OCI-LY7 (cell line): ENCODE data around the gene CRYGN.

Experiments used
- CTCF ChIP-seq: fragments of 200-600 bp; sonication (generic); conservative IDR thresholded peaks from 2 replicates; pipeline ENCODE4 v1.5.1; 2014; ENCODE audit warnings: mild to moderate bottlenecking, antibody characterized with exemption, low read length, moderate library complexity, mixed read lengths
- EZH2phosphoT487 ChIP-seq: fragments of 200-600 bp; sonication (generic); IDR thresholded peaks from 2 replicates; pipeline ENCODE4 v1.6.1; 2018; ENCODE audit warnings: low read depth, borderline replicate concordance, mild to moderate bottlenecking, mixed run types, antibody characterized with exemption, low read length, moderate library complexity, mixed read lengths

GRCh38 chr7:151415375-151416105 lies 24.4 kb downstream of the CRYGN start:
- no peak for TF ChIP-seq CTCF
- no peak for TF ChIP-seq EZH2phosphoT487
